GM20000 (cell line): Measurements from ENCODE around the gene PLEKHJ1.

Experiments
- DNase-seq: peaks from one replicate; pipeline ENCODE4 v3.0.0; 2012; ENCODE audit warnings: low spot score
- TF ChIP-seq, protein P1 (sequence below): IDR thresholded peaks from 2 replicates; pipeline ENCODE4 v1.5.1; 2012; ENCODE audit warnings: mild to moderate bottlenecking, control low read depth; ENCODE audit errors: extremely low read depth, missing control alignments

Gene PLEKHJ1

GRCh38 chr19:2223959-2224358, 12.2 kb downstream of the PLEKHJ1 start:
- no peak for DNase-seq
- TF ChIP-seq, protein P1, sequence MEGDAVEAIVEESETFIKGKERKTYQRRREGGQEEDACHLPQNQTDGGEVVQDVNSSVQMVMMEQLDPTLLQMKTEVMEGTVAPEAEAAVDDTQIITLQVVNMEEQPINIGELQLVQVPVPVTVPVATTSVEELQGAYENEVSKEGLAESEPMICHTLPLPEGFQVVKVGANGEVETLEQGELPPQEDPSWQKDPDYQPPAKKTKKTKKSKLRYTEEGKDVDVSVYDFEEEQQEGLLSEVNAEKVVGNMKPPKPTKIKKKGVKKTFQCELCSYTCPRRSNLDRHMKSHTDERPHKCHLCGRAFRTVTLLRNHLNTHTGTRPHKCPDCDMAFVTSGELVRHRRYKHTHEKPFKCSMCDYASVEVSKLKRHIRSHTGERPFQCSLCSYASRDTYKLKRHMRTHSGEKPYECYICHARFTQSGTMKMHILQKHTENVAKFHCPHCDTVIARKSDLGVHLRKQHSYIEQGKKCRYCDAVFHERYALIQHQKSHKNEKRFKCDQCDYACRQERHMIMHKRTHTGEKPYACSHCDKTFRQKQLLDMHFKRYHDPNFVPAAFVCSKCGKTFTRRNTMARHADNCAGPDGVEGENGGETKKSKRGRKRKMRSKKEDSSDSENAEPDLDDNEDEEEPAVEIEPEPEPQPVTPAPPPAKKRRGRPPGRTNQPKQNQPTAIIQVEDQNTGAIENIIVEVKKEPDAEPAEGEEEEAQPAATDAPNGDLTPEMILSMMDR, result no peak

GRCh38 chr19:2223391-2223790, 12.7 kb downstream of the PLEKHJ1 start:
- TF ChIP-seq, protein P1, result no peak
- DNase-seq, result no peak

GRCh38 chr19:2221918-2222317, 14.2 kb downstream of the PLEKHJ1 start:
- no peak for DNase-seq
- TF ChIP-seq, protein P1, result no peak

- DNase-seq, result no peak
- TF ChIP-seq, protein P1, result no peak
Observed at GRCh38 chr19:2221250-2221831, 14.8 kb downstream of the PLEKHJ1 start.

DNA sequence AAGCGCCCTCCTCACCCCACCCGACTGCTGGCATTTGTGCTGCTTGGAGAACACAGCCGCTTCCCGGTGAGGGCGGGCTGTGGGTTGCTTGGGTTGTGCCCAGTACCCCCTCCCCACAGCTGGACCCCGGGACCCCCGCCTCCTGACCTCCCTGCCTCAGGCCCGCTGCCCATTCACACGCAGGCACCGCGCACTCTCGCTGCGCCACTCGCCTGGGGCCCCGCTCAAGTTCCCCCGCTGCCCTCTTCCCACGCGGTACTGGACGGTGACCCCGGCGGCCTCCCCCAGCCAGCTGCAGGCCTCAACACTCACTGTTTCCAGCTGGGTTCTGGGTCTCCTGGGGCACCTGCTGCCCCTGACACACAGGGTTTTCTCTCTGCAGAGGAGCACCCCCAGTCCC, 16.4 kb downstream of the PLEKHJ1 start:
- TF ChIP-seq, protein P1, result no peak
- DNase-seq, result no peak

- no peak for DNase-seq
- TF ChIP-seq, protein P1, result no peak
Observed at GRCh38 chr19:2217591-2217990, 18.5 kb downstream of the PLEKHJ1 start.

DNA sequence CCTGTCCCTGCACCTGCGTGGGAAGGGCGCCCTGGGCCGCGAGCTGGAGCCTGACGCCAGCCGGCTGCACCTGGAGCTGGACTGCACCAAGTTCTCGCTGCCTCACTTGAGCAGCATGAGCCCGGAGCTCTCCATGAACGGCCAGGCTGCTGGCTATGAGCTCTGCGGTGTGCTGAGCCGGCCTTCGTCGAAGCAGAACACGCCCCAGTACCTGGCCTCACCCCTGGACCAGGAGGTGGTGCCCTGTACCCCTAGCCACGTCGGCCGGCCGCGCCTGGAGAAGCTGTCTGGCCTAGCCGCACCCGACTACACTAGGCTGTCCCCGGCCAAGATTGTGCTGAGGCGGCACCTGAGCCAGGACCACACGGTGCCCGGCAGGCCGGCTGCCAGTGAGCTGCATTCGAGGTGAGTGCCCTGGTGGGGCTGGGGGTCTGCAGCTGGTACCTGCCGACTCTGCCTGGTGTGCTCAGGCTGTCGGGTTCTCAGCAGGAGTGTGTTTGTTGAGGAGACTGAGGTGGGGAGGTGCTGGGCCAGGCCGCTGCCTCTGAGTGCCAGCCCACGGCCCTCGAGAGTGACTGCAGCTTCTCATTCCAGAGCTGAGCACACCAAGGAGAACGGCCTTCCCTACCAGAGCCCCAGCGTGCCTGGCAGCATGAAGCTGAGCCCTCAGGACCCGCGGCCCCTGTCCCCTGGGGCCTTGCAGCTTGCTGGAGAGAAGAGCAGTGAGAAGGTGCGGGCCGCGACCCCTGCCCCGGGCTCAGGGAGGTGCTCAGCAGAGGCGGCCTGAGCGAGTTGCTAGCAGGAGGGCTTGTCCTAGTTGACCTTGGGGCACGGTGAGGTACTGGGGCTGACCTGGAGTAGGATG, 19.5 kb downstream of the PLEKHJ1 start:
- no peak for DNase-seq
- TF ChIP-seq, protein P1, result no peak
